NCI-H2196 (cell line): ENCODE measurements around the gene C2orf49.

Experiments used
- DNase-seq: peaks from one replicate; lab custom pipeline; 2025; ENCODE audit not compliant: unreplicated experiment; lab: John Stamatoyannopoulos, UW

C2orf49 gene

DNA sequence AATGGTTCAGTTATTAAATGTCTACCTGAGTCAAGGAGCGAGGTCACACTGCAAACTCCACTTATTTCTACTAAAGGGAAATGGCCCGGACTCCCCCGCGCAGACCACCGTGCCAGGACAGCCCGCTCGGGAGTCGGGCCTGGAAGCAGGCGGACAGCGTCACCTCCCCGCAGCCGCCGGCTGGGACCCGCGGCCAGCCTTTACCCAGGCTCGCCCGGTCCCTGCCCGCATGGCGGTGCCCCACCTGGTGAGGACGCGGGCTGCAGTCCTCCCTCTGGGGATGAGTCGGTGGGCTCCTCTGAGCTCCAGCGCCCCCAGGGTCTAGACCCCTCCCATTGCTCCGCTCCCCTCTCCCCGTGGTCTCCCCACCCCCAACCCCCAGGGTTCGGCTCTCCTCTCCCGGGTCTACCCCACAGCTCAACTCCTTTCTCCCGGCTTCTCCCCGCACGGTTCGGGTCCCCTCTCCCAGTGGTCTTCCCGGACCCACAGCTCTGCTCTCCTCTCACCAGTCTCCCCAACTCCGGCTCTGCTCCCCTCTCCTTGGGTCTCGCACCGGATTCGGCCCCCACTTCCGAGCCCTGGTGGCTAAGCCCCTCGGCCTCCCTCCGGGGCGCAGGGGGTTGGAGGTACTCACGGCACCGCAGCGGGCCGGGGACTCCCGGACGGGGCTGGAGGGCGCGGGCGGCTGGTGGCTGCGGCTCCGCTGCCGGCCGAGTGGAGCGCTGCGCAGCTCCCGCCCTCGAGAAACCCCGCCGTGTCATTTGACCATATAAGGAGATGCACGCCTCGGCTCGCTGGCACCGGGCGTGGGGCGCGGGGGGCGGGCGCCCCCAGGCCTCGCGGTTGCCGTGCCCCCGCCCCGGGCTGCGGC is 61.2 kb downstream of the C2orf49 start, which contains the start of gene FHL2:
TSS of gene FHL2 (minus strand) at position 716 of the 871 bp plus-strand sequence. CDS start 12,535 bp downstream, outside the sequence.
- DNase-seq: peak; percentile 82
